Esophagus squamous epithelium (tissue), 4 donors: ENCODE data around the gene STUB1.

Experiments
- CTCF ChIP-seq, 6 experiments: fragments of 450-650 bp in 4 of 6; fragments of 200-600 bp in 2 of 6; sonication (generic) in 2 of 6; IDR thresholded peaks; one replicate each; pipeline ENCODE4 v1.5.1; 2016 to 2019; ENCODE audit warnings: antibody characterized with exemption in 6 of 6, mild to moderate bottlenecking in 4 of 6, moderate library complexity in 4 of 6
- POLR2A ChIP-seq, 4 donors: fragments of 450-650 bp; IDR thresholded peaks; one replicate each; pipeline ENCODE4 v1.6.1; 2017; ENCODE audit warnings: antibody characterized with exemption in 4 of 4, mild to moderate bottlenecking in 4 of 4, moderate library complexity in 3 of 4

DNA sequence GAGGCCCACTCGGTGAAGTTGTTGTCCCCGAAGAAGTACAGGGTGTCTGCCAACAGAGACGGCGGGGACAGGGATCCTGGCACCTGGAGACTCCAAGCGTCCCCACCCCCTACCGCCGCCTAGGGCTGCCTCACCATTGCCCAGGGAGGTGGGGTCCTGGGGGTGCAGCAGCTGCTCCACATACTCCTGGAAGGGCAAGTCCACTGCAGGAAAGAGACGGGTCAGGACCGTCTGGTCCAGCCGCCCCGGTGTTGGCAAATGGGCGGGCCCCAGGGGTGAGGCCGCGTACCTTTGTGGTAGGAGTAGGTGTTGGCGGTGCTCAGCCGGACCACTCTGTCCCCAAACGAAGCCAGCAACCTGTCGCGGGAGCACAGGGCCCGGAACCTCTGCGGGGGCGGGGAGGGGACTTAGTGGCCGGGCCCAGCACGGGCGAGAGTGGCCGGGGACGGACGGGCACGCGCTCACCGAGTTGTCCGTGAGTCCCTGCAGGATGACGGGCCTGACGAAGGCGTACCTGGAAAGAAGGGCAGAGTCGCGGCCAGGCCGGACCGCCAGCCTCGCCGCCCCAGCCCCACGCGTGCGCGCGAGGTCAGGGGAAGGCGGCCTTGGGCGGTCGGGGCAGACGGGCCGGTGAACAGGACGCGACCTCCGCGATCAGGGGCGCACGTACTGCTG is 3.3 kb downstream of the STUB1 start:
- TF ChIP-seq CTCF (IDR thresholded peaks at IDR 0.05), result no peak
- TF ChIP-seq POLR2A (IDR thresholded peaks at IDR 0.05), result no peak
